NCI-H1417 (cell line): ENCODE data around the gene ARAP1.
A peak's percentile ranks its signal among the peaks of the same experiment; 100 is the strongest.

Experiments used
- DNase-seq, 3 experiments: peaks; one replicate each; lab custom pipeline; 2025; lab: John Stamatoyannopoulos, UW

Gene ARAP1

DNA sequence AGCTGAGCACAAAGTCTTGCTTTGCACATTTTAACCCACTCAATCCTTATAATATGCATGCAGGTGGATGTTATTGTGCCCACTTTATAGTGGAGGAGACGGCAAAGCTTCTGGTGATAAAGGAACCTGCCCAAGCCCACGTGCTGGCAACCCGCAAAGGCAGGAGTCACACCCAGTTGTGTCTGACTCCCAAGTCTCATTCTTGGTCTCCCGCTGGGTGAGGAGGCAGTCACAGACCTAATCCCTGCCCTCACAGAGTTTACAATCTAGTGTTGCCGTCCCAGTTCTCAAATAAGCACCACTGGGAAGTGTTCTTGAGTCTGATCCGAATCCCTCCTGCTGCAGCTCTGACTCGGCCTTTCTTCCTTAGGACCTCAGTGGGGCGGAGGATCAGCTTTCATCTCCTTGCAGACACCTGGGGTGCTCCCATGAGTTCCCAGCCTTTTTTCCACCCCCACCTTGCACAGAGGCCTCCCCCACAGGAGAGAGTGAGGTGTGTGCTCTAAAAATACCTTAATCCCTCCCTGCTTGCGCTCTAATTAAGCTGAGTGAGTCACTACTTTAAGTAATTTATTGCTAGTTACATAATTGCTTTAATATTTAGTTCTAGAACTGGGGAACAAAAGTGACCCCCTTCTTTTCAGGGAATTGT, 93.1 kb downstream of the ARAP1 start:
- DNase-seq: peak in 1 of 3 experiments; percentile 39

DNA sequence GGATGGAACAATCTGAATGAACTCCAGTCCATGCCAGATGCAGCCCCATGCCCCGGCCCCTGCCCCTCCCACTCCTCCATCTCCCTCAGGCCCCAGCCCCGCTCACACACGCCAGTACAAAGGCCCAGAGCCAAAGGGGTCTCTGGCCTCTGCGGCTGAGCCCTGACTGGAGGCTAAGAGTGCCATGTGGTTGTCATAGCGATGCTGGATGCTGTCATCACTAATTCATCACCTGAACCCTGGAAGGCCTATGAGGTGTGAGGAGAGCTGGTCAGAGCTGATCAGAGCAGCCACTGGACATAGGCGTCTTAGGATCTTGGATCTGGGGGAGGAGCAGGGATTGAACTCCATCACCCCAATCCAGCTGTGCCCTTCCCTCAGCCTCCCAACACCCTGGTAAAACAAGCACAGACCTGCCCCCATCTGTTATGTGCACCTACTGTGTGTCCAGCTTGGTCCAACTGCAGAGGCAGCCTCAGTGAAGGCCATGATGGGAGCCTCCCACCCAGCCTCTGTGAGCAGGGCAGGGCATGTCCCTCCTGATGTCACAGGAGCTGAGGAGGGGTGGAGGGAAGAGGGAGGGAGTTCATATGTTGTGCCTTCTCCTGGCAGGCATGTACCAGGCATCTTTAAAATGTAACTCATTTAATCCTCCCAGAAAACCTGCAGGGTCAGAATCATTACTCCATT, 94.7 kb downstream of the ARAP1 start:
- peak in 1 of 3 experiments; percentile 26 for DNase-seq

DNA sequence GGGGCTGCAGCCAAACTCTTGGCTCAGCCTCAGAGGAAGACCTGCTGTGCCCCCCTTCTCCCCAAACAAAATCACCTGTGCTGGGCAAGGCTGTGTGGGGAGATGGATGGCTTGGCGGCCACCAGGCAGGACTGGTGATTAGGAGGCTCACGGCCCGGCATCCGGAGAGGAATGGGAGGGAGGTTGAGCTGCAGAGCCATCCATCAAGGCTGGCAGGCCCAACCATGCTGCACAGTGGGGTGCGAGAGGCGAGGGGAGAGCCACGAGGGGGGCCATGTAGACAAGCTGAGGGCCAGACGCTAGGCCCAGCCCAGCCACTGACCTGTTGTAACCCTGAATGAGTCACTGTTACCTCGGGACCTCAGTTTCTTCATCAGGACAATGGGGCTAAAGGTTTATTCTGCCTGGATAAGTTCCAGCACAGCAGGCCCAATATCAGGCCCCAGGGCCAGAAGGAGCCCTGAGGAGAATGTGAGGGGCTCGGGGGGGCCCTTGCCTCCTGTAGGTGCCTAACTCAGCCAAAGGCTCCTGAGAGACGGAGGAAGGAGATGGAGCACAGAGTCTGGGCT, 96.2 kb downstream of the ARAP1 start:
- peak in 1 of 3 experiments; percentile 33 for DNase-seq

DNA sequence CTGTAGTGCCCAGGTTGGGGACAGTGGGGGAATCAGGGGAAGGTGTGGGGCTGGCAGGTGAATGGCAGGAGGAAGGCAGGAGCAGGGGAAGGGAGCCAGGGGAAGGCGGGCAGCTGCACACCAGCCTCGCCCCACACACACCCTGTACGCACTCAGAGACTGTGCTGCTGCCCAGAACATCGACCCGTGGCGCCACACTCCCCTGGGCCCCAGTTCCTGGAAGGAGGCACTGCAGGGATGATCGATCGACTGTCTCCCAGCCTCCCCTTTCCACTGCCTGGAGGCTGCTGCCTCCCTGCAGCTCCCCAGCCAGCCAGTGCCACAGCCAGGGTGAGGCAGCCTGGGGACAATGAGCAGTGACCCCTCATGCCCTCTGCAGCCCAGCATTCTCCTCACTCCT, 97.2 kb downstream of the ARAP1 start:
- DNase-seq: peak in 1 of 3 experiments; percentile 43

DNA sequence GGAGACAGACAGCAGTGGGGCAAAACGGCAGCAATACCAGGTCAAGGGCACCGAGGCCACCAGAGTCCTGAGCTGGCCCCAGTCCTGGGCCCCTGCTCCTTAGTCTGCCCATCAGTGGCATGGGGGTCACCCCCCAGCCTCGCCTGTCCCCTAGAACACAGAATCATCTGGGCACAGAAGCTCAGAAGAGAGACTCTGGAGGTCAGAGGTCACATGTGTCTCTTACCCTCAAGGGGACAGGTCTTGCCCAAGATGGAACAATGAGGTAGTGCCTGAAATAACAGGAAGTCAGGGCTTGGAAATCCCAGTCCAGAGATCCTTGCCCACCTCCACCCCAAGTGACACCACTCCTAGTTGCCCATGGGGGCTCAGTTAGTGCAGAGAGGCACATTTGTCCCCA, 98.6 kb downstream of the ARAP1 start:
- DNase-seq: no peak

DNA sequence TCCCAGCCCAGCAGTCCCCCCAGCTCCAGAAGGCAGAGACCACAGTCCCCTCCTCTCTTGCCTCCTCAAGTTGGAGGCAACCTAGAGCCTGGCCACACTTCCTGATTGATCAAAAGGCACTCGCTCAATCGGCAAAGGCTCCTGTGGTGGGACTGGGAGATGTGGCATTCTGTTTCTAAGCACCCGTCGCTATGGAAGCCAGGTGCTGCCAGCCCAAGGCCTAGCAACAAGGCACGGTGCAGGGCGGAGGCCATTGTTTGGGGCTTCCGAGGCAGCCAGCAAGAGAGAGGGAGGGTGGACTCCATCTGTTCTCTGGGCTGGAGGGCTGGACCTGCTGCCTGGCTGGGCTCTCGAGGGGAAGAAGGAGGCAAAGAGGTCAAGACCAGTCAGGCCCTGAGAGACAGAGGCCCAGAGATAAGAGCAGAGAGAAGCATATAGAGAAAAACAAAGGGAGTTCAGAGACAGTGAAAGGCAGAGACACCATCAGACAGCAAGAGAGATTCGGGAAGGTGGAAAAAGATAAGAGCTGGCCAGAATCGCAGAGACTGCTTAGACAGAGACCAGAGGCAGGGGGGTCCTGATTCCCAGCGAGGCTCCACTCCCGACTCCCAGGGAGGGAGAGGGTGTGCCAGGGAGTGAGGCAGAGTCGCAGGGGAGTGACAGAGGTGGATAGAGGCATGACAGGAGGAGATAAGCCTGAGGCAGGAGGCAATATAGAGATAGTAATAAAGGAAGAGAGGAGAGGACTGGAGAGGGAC, 99.2 kb downstream of the ARAP1 start:
- peak; percentile 80 to 97 (median 91) for DNase-seq

DNA sequence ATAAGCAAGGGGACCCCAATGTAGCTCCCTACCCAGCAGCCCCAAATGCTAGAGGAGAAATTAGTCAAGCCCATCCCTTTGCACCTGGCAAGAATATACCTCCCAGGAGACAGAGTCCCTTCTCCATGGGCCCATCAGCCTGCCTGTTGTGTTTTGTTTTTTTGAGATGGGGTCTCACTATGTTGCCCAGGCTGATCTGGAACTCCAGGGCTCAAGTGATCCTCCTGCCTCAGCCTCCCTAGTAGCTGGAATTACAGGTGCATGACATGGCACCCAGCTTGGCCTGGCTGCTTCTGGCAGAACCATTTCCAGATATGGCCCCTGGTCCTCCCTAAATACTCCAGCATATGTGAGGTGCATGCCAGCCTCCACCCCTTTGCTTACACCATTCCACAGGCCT, 100.1 kb downstream of the ARAP1 start:
- DNase-seq: no peak

DNA sequence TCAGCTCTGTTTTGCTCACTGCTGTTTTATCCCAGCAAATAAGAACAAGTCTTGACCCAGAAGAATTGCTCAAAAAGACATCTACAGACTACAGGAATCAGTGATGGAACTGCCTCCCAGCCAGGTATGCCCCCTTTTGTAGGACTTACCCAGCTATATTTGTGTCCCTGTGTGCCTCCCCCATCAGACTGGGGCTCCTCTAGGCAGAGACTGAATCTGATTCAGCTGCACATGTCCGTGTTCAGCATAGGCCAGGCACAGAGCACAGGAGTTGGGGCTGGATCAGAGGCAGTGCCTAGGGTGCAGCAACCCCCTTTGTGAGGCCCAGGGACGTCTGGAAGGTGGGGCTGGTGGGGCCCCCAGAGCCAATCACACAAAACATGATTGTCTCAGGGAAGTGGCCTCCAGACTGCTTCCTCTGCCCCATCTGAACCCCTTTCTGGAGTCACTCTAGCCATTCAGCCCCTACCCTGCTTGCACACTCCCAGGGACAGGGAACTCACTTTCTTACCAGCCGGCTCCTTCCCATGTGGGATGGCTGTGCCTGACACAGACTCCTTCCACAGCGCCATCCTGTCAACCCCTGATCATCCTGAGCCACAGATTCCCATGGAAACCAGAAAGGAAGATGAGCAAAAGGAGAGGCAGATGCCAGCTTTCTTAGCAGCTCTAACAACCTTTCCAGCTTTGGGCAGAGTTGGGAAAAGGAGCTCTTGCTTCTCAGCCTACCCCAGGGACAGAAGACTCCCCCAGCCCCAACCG, 102.8 kb downstream of the ARAP1 start:
- no peak for DNase-seq

DNA sequence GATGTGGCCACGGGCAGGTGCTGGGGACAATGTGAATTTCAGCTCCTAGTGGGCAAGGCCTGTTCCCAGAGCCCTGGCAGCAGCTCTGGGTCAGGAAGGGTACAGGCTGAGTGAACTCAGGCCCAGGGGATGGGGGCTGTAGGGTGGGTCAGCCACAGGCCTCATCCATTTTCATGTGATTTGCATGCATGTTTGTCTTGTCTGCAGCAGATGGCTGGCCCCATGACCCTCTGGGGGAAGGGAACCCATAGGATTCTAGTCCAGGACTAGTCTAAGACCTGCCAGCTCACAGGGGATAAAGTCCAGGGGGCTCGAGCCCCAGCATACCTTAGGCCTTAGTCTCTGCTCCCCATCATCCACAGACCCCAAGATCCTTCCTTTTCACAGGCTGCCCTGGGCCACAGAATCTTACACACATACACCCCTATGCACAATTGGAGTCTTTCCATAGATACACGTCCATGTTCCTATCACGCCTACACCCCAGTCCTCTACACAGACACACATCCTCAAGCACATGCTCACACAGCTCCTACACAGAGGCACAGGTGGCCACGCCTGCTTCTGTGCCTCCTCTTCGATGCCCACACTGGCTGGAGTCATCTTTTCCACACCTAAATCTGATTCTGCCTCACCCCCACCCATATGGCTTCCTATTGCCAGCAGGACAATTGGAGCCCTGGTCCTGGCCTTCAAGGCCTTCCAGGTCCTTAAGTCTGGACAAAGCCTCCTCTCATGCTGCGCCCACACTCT, 103.6 kb downstream of the ARAP1 start:
- no peak for DNase-seq

DNA sequence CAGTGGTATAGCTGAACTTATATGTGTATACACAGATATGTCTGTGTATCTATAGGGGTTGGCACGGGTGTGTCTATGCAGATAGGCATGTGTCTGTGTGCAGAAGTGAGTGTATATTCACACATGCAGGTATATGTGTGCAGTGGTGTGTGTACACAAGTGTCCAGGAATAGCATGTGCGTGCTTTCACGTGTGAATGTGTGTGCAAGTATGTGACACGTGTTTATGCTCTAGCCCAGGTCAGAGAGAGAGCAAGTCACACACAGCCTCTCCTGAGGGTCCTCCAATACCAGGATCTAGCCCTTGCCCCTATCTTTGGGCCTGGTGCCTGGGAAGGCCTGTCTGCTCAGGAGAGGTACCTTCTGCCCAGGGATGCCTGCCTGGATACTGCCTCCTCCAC, 104.3 kb downstream of the ARAP1 start:
- DNase-seq: no peak

DNA sequence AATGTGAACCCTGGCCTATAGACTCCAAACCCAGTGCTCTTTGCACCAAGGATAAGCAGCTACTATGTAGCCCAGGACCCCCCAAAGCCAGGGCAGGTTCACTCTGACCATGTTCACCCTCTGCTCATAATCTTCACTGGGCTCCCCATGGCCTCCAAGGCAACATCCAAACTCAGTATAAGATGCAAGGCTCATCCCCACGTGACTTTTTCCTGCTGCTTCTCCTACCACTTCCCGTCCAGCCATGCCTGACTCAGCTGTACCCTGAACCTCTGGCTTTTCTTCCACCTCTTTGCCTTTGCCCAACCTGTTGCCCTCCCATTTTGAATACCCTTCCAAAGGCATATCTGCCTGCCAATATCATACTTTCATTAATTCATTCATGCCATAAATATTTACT, 105.7 kb downstream of the ARAP1 start:
- DNase-seq: no peak

DNA sequence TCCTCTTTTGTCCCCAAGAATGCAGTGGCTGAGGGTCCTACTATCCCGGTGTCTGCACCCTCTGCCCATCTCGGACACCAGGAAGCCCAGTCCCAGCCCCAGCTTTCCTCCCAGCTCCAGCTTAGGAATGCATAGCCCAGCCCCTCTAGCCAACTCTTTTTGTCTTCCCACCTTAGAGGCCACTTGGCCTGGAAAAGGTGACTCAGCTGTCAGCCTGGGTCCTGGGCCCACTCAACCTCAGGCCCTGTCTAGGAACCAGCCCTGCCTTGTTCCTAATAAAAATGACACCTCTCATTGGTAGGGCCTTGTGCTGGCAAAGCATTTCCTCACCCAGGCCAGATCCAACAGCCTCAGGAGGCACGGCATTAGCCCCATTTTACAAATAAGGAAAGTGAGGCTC, 106.2 kb downstream of the ARAP1 start:
- no peak for DNase-seq

DNA sequence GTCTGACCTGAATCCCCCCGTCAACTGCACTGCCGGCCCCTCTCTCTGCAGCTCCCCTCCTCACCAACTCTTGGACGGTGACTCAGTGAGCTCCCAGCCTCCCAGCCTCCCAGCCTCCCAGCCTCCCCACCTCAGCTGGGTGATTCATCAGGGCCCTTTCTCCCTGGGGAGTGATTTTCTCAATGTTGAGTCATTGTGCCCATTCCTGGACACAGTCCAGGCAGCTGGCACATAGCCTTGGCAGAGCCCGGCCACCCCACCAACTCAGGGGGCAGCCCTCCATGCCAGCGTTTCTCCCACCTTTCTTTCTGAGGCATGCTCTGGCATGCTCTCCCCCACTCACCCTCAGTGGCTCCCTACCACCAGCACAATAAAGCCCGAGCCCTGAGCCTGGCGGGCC, 108.7 kb downstream of the ARAP1 start:
- DNase-seq: no peak

DNA sequence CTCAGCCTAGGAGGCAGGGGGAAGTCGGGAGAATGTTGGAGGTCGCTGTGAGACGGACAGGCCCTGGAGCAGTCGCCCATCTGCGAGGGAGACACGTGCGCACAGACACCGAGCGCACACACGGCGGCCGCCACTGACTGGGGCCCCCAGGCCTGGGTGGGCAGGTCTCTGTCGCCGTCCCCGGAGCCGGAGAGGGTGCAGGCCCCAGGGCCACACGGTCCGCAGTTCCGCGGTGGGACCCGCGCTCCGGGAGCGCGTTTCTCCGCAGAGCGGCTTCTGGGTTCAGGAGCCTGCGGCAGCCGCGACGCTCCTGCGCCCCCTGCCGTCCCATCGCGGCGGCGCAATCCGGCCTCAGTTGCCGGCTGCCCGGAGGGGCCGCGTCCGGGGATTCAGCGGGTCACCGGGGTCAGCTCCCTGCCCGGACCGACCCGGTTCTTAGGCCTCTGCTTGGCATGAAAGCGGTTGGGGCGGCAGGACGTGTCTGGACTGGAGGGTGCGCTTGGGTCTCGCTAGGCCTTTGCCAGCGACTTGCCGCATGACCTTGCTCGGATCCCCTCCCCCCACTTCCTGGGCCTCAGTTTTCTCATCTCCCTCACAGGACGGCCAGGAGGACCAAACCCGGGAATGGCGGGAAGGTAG, 109.2 kb downstream of the ARAP1 start:
- peak in 2 of 3 experiments; percentile 87 for DNase-seq

DNA sequence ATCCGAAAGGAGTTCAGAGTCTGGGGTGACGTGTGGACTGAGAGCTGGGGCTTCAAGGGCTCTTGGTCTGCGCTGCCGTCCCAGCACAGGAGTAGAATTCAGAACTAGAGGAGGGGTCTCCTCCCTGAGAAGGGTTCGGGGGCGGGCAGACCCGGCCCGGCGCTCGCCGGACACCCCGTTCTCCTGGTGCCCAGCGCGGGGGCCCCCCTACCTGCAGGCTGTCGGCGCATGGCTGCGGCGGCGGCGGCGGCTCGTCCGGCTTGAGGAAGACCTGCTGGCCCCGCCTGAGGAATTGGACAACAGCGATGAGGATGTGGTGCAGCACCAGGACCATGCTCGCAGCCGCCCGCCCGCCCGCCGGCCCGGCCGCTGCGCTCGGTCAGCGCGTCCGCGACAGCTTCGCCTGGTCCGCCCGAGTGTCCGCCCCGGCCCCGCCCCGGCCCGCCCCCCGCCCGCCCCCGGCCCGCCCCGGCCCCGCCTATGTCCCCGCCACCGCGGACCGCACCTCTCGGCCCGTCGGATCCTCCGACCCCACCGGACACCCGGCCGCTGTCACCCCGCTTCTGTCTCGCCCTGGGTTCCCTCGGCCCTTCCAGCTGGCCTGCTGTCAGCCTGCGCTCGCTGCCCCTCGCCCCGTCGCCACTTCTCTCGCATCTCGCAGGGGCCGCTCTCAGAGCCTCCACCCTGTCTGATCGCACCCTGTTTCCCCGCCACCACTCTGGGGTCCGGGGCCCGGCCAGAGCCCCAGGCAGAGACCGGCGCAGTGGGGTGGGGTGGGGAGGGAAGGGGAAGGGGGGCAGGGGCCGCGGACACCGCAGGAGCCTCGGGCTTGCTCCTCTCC, 109.9 kb downstream of the ARAP1 start:
- peak in 1 of 3 experiments; percentile 79 for DNase-seq

DNA sequence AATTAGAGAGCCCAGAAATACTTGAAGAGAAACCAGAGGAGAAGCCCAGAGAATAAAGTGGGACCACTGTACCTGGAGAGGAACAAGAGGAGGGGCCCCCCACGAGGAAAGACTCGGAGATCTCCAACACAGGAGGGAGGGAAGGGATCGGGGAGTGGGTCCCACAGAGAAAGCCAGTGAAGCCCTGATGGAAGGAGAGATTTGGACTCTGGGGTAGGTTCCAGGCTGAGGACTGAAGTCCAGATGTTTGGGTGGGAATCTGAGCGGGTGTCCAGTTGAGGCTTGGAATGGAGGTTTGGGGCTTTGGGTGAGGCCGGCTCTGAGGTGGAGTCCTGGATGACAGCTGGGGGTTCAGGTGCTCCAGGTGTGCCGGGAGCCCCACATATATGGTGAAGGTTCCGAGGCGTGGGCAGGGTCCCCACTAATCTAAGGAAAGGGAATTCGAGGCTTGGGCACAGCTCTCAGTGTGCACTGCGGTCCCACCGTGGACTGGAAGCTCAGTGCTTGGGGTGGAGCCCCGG, 110.6 kb downstream of the ARAP1 start:
- no peak for DNase-seq

DNA sequence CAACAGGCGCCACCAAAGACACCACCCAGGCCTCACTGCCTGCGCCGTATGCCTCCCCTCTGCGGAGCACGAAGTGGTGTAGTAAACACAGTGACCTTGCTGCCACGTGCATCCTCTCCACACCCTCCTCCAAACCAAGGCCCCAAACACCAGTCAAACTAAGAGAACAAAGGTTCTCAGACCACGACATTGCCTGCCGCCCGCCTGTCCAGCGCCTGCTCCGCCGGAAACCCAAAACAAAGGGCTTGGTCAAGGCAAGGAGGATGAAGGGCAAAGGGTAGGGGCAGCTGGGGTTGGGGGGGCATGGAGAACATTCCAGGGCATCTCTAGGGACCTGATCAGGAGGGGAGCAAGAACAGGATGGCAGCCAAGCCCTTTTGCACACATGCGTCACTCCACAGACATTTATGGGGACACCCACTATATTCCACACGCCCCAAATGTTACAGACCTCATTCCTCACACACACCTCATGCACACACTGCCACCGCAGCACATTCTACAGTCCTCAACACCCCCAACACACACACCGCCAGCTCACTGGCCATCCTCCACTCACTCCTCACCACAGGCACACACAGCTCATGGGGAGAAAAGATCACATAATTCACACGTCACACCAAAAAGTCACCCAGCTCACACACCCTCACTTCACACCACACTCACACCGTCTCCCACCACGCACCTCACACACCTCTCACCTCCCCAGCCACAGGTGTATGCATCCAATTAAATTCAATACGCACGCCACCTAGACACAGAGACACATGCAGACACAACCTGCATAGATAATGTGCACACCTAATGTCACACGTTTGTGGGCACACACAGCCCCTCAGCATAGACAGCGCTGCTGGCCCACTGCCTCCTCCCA, 112.5 kb downstream of the ARAP1 start:
- DNase-seq: no peak

DNA sequence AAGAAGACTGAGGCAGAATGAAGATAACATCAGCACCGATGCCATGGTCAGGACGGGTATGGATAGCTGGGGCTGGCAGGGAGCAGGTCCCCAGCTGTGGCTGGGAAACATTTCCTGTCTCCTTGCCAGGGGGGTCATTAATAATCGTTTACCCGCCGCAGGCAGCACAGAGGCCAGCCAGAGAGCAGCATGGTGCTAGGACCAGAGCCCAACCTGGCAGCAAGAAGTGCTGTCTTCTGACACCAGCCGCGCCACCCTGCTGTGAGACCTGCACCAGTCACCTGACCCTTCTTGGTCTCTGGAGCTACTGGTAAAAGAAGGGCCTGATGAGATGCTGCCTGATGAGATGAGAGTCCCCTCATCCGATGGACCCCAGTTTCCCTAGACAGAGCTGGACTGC, 114.3 kb downstream of the ARAP1 start:
- peak in 2 of 3 experiments; percentile 64 to 79 for DNase-seq
